UCSD-AML1 (cell line): ENCODE results near the gene GPNMB.

ENCODE experiments used
- DNase-seq: peaks from one replicate; lab custom pipeline; 2025; ENCODE audit not compliant: unreplicated experiment; lab: John Stamatoyannopoulos, UW

Gene GPNMB

GRCh38 chr7:23228412-23228811 lies 18.2 kb upstream of the GPNMB start:
- no peak for DNase-seq

GRCh38 chr7:23230641-23231101 lies 15.9 kb upstream of the GPNMB start:
- DNase-seq = no peak

GRCh38 chr7:23232966-23233365 lies 13.6 kb upstream of the GPNMB start:
- DNase-seq = no peak

GRCh38 chr7:23234569-23235296 lies 11.8 kb upstream of the GPNMB start:
- no peak for DNase-seq

- no peak for DNase-seq
These were observed 10.8 kb upstream of the GPNMB start for GRCh38 chr7:23235813-23236221.

GRCh38 chr7:23237000-23237399 lies 9.6 kb upstream of the GPNMB start:
- no peak for DNase-seq

GRCh38 chr7:23238983-23239652 lies 7.5 kb upstream of the GPNMB start:
- no peak for DNase-seq

- DNase-seq = no peak
These were observed 6.9 kb upstream of the GPNMB start for GRCh38 chr7:23239698-23240097.

GRCh38 chr7:23242321-23242720 lies 4.3 kb upstream of the GPNMB start:
- no peak for DNase-seq

- DNase-seq = no peak
These were observed 3.6 kb upstream of the GPNMB start for GRCh38 chr7:23242935-23243334.

- no peak for DNase-seq
These were observed 549 bp downstream of the GPNMB start for GRCh38 chr7:23247046-23247602.

- peak; percentile 10 for DNase-seq
These were observed 1.2 kb downstream of the GPNMB start for GRCh38 chr7:23247603-23248335.

- no peak for DNase-seq
These were observed 2.9 kb downstream of the GPNMB start for GRCh38 chr7:23249486-23249885.

- DNase-seq = no peak
These were observed 7.6 kb downstream of the GPNMB start for GRCh38 chr7:23254051-23254681.

- DNase-seq = no peak
These were observed 10.2 kb downstream of the GPNMB start for GRCh38 chr7:23256731-23257130.

- no peak for DNase-seq
These were observed 13.8 kb downstream of the GPNMB start for GRCh38 chr7:23260371-23260770.

- DNase-seq = peak; percentile 15
These were observed 15.4 kb downstream of the GPNMB start for GRCh38 chr7:23261843-23262452.

- no peak for DNase-seq
These were observed 18.4 kb downstream of the GPNMB start for GRCh38 chr7:23264916-23265458.

- DNase-seq = no peak
These were observed 20.3 kb downstream of the GPNMB start for GRCh38 chr7:23266918-23267317.

GRCh38 chr7:23267357-23267756 lies 20.8 kb downstream of the GPNMB start:
- no peak for DNase-seq
